K562 (cell line): ENCODE data around the gene HRCT1. TPM values are rescaled to one million over a fixed set of nuclear protein-coding genes. Genes with fewer than 3 reads are reported as not detected.

Experiments
- ATAC-seq: fragments of 200-7000 bp; cut with Tn5 transposase; 3 replicates; pipeline ENCODE4 v1.9.1; 2020; ENCODE audit warnings: moderate library complexity
- BruUV-seq: library from RNA; stranded (reverse); fragments of 400-500 nt; replicated peaks from 2 replicates; lab custom pipeline; 2021; lab: Mats Ljungman, UMichigan
- CTCF ChIA-PET: fragments of 300-600 bp; formaldehyde crosslinking; extraction: SDS; loops from one replicate; lab custom pipeline; 2021; ENCODE audit warnings: low intra/inter-chr PET ratio; lab: Yijun Ruan, JAX
- POLR2A ChIA-PET: fragments of 300-600, 350-650 bp; sonication (Branson Sonifier 250); formaldehyde crosslinking; extraction: SDS; loops from one replicate; lab custom pipeline; 2021; ENCODE audit warnings: antibody characterized with exemption, inconsistent platforms; lab: Yijun Ruan, JAX
- DNase-seq, 4 experiments: peaks; one replicate each; pipeline versions ENCODE4 v3.0.0 to v3.0.0-alpha.2; 2011 to 2018; ENCODE audit warnings: low spot score in 3 of 4, mixed read lengths in 3 of 4; ENCODE audit errors: extremely low read depth in 1 of 4
- FAIRE-seq: peaks from 2 replicates; lab custom pipeline; 2011; peaks lifted over from hg19 to GRCh38; lab: Jason Lieb, UNC
- H2AFZ ChIP-seq: 2 replicates; pipeline ENCODE4 v1.6.0; 2011; ENCODE audit warnings: low read depth, low read length, control low read depth, inconsistent platforms
- H3K27ac ChIP-seq: fragments of 200-600 bp; 3 replicates; pipeline ENCODE4 v1.8.0; 2011; ENCODE audit warnings: low read depth, mild to moderate bottlenecking, control low read depth, inconsistent platforms, low read length, moderate library complexity, mixed read lengths; ENCODE audit errors: extremely low read depth
- H3K27me3 ChIP-seq, 2 experiments: fragments of 300-600 bp in 1 of 2; 2 replicates in 1 of 2; 3 replicates in 1 of 2; pipeline versions ENCODE4 v1.6.0 to v1.8.0; 2011; ENCODE audit warnings: inconsistent platforms in 2 of 2, low read length in 2 of 2, mild to moderate bottlenecking in 1 of 2, mixed read lengths in 1 of 2, moderate library complexity in 1 of 2; ENCODE audit not compliant: control insufficient read depth in 2 of 2, insufficient read depth in 2 of 2
- H3K36me3 ChIP-seq: fragments of 300-600 bp; 3 replicates; pipeline ENCODE4 v1.8.0; 2011; ENCODE audit warnings: mild to moderate bottlenecking, low read length, inconsistent platforms; ENCODE audit not compliant: control insufficient read depth, insufficient read depth
- H3K4me1 ChIP-seq, 2 experiments: fragments of 200-600 bp in 1 of 2; replicated peaks in 1 of 2; 2 replicates in 1 of 2; 3 replicates in 1 of 2; pipeline versions ENCODE4 v1.5.1 to v1.8.0; 2011; ENCODE audit warnings: inconsistent platforms in 2 of 2, low read length in 2 of 2, mild to moderate bottlenecking in 1 of 2, mixed read lengths in 1 of 2, moderate library complexity in 1 of 2; ENCODE audit not compliant: control insufficient read depth in 2 of 2, insufficient read depth in 2 of 2
- H3K4me2 ChIP-seq: 2 replicates; pipeline ENCODE4 v1.6.1; 2011; ENCODE audit warnings: low read length, control low read depth, inconsistent platforms, mixed read lengths; ENCODE audit not compliant: insufficient read depth
- H3K4me3 ChIP-seq: fragments of 200-600 bp; sonication (generic), shearing (Covaris generic); 2 replicates; pipeline ENCODE4 v1.5.1; 2016; ENCODE audit warnings: control low read depth, inconsistent platforms
- H3K79me2 ChIP-seq: fragments of 200-600 bp; 3 replicates; pipeline ENCODE4 v1.8.0; 2011; ENCODE audit warnings: low read length, inconsistent platforms; ENCODE audit not compliant: control insufficient read depth, insufficient read depth
- H3K9ac ChIP-seq, 2 experiments: 2 replicates each; pipeline versions ENCODE4 v1.6.0 to v1.6.1; 2011; ENCODE audit warnings: low read depth in 2 of 2, low read length in 2 of 2, control low read depth in 1 of 2, inconsistent platforms in 1 of 2, mild to moderate bottlenecking in 1 of 2, mixed read lengths in 1 of 2; ENCODE audit not compliant: insufficient read depth in 1 of 2
- H3K9me1 ChIP-seq: one replicate; pipeline ENCODE4 v1.6.0; 2011; ENCODE audit warnings: inconsistent platforms, mild to moderate bottlenecking, low read length, moderate library complexity; ENCODE audit not compliant: control insufficient read depth, insufficient read depth
- H3K9me3 ChIP-seq: replicated peaks from 2 replicates; pipeline ENCODE4 v1.5.1; 2011; ENCODE audit warnings: low read depth, low read length, inconsistent platforms; ENCODE audit not compliant: control insufficient read depth, insufficient read depth
- H4K20me1 ChIP-seq: replicated peaks from 2 replicates; pipeline ENCODE4 v1.6.1; 2011; ENCODE audit warnings: low read length, inconsistent platforms, mixed read lengths; ENCODE audit not compliant: control insufficient read depth, insufficient read depth
- ATF1 ChIP-seq, 2 experiments: fragments of 450-650 bp in 1 of 2; IDR thresholded peaks; 2 replicates each; pipeline ENCODE4 v1.6.1; 2016; ENCODE audit warnings: missing compliant biosample characterization in 1 of 2, missing genetic modification characterization in 1 of 2
- BRD4 ChIP-seq: fragments of 200-600 bp; sonication (generic); IDR thresholded peaks from 2 replicates; pipeline ENCODE4 v1.6.1; 2017; ENCODE audit warnings: inconsistent platforms
- CREBBP ChIP-seq: IDR thresholded peaks from one replicate; pipeline ENCODE4 v1.6.1; 2012; ENCODE audit warnings: low read depth, mild to moderate bottlenecking, control low read depth, inconsistent platforms, low read length
- GABPB1 ChIP-seq: sonication (generic); formaldehyde crosslinking; IDR thresholded peaks from 2 replicates; pipeline ENCODE4 v1.8.0; 2022; ENCODE audit warnings: mild to moderate bottlenecking, missing genetic modification reagents
- KAT7 ChIP-seq: sonication (generic); formaldehyde crosslinking; IDR thresholded peaks from 2 replicates; pipeline ENCODE4 v1.8.0; 2022; ENCODE audit warnings: missing genetic modification reagents, mild to moderate bottlenecking, borderline replicate concordance
- MTA2 ChIP-seq: fragments of 450-650 bp; IDR thresholded peaks from 2 replicates; pipeline ENCODE4 v1.6.1; 2016; ENCODE audit warnings: low read depth
- POLR2AphosphoS5 ChIP-seq: IDR thresholded peaks from 2 replicates; pipeline ENCODE4 v1.6.1; 2011; ENCODE audit warnings: mild to moderate bottlenecking, low read depth, low read length, moderate library complexity; ENCODE audit not compliant: control insufficient read depth, insufficient read depth
- RBM34 ChIP-seq: fragments of 200-400 bp; formaldehyde crosslinking; IDR thresholded peaks from 2 replicates; pipeline ENCODE4 v1.6.1; 2018; ENCODE audit warnings: low read length, borderline replicate concordance; ENCODE audit not compliant: insufficient read depth
- TAF15 ChIP-seq: fragments of 200-400 bp; formaldehyde crosslinking; IDR thresholded peaks from 2 replicates; pipeline ENCODE4 v1.6.1; 2017; ENCODE audit warnings: mild to moderate bottlenecking, low read depth, low read length, moderate library complexity
- ZNF217 ChIP-seq: sonication (generic); formaldehyde crosslinking; IDR thresholded peaks from 2 replicates; pipeline ENCODE4 v1.8.0; 2022; ENCODE audit warnings: mild to moderate bottlenecking, missing genetic modification reagents
- ZNF431 ChIP-seq: sonication (generic); formaldehyde crosslinking; IDR thresholded peaks from 2 replicates; pipeline ENCODE4 v1.8.0; 2022; ENCODE audit warnings: mild to moderate bottlenecking, missing genetic modification reagents
- WGBS: fragments of 100-300 bp; shearing (Covaris generic); methylation state at CpG from one replicate; pipeline ENCODE4 v1.1.6; 2016; ENCODE audit warnings: low coverage, mixed read lengths; ENCODE audit not compliant: insufficient coverage; ENCODE audit errors: missing lambda C conversion rate; 5-methylcytosine and 5-hydroxymethylcytosine counted together
- in situ Hi-C: fragments of 300-500 bp; cut with MboI; formaldehyde crosslinking; loops from 4 replicates; pipeline ENCODE4 v1.15.0; 2018; ENCODE audit warnings: inconsistent platforms, mixed read lengths
- intact Hi-C: fragments of 100-400 bp; cut with micrococcal nuclease; formaldehyde crosslinking; loops from 2 replicates; pipeline ENCODE4 v1.14.2; 2022
- polyA plus RNA-seq, 8 experiments: library from polyadenylated mRNA; depleted of rRNA in 4 of 8; stranded (reverse) in 5 of 8; unstranded in 3 of 8; fragments of >200 nt; fragmentation: Nextera tagmentation in 2 of 8; fragmentation: Illumina TruSeq in 1 of 8; extraction: Ambion mirVana in 2 of 8; extraction: Trizol in 1 of 8; gene quantifications; 2 replicates each; pipeline versions ENCODE4 v1.2.1 to v1.2.3, GENCODE V29; 2011 to 2014; ENCODE audit warnings: inconsistent platforms in 1 of 8, missing spikeins in 1 of 8
- total RNA-seq, 7 experiments: library from RNA; depleted of rRNA in 6 of 7; stranded (reverse); fragments of >200 nt in 6 of 7; fragmentation: Illumina TruSeq in 2 of 7; extraction: Trizol in 2 of 7; gene quantifications; 2 replicates each; pipeline versions ENCODE4 v1.2.1 to v1.2.3, GENCODE V29; 2011 to 2021; ENCODE audit warnings: low replicate concordance in 1 of 7

HRCT1 gene
- total and polyA plus RNA-seq, 9 of the 15 experiments (the other 6 are each of a cell fraction or from before 2014, with no cell fraction given): 0.40 TPM; not detected in 8

DNA sequence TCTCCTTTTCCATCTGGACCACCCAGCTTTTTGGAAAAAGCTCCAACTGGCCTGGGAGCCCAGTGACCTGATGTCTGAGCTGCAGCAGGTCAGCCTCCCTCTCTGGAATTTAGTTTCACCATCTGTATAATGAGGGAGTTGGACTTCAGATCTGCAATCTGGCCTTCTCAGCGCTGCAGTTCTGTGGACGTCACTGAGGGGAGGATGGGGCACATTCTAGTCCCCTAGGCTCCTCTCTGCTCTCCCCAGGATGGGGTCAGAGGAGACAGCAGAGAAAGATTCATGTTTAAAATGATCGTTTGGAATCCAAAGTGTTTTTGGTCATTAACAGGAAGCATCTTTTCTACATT lies 46.0 kb upstream of the HRCT1 start:
- intact Hi-C loops: no loop called here
- Histone ChIP-seq H3K4me1 (no peaks in the 10 kb centered on the region), H2AFZ (no peak overlapping the region), H4K20me1 (no peaks in the 10 kb centered on the region), H3K79me2 (no peaks in the 10 kb centered on the region), H3K9ac (no peak overlapping the region), H3K4me2 (no peak overlapping the region), H3K9me3 (no peaks in the 10 kb centered on the region), H3K9me1 (no peaks in the 10 kb centered on the region), H3K27me3 (peaks cover 18 to 78% of the 10 kb centered on the region in 2 experiments), H3K36me3 (no peaks in the 10 kb centered on the region), H3K27ac (no peak overlapping the region), H3K4me3 (no peak overlapping the region)
- in situ Hi-C loops: no loop called here
- no TSS peak for BruUV-seq
- TF ChIP-seq ZNF431 (CRISPR knock-in tag) (no peak), ATF1 (CRISPR knock-in tag; IDR thresholded peaks at IDR 0.05) (no peak), ATF1 (tag; IDR thresholded peaks at IDR 0.05) (no peak), ZNF217 (no peak), POLR2AphosphoS5 (no peak), MTA2 (no peak), RBM34 (no peak), GABPB1 (no peak), KAT7 (CRISPR knock-in tag) (no peak), BRD4 (no peak), TAF15 (no peak), CREBBP (no peak)
- no peak for FAIRE-seq
- ATAC-seq: no peak
- 4% methylated on average over 3 of the region's 3 CpGs for WGBS
- ChIA-PET POLR2A (no interaction called here), CTCF (no interaction called here)
- no peak for DNase-seq
